HEK293 (cell line): ENCODE results near the gene MLLT3.

Experiments used
- CTCF ChIA-PET: fragments of 350-600 bp; formaldehyde crosslinking; extraction: SDS; loops from one replicate; lab custom pipeline; 2021; ENCODE audit warnings: antibody characterized with exemption; lab: Yijun Ruan, JAX
- POLR2A ChIA-PET: fragments of 300-600 bp; formaldehyde crosslinking; extraction: SDS; loops from one replicate; lab custom pipeline; 2020; ENCODE audit warnings: antibody characterized with exemption, inconsistent platforms; lab: Yijun Ruan, JAX
- H3K27ac ChIP-seq: fragments of 200-500 bp; sonication (Bioruptor generic); 2 replicates; pipeline ENCODE4 v1.5.1; 2014; ENCODE audit warnings: low read depth, low read length, control low read depth, inconsistent platforms; ENCODE audit errors: extremely low read depth
- H3K36me3 ChIP-seq, 2 experiments: fragments of 200-500 bp in 1 of 2; sonication (Bioruptor generic) in 1 of 2; 1 replicate in 1 of 2; 2 replicates in 1 of 2; pipeline ENCODE4 v1.5.1; 2014 to 2017; ENCODE audit warnings: inconsistent platforms in 2 of 2, low read length in 2 of 2; ENCODE audit not compliant: control insufficient read depth in 2 of 2, insufficient read depth in 1 of 2
- H3K4me1 ChIP-seq: fragments of 200-500 bp; sonication (Bioruptor generic); 2 replicates; pipeline ENCODE4 v1.5.1; 2014; ENCODE audit warnings: mild to moderate bottlenecking, low read length, inconsistent platforms; ENCODE audit not compliant: control insufficient read depth, insufficient read depth
- H3K4me3 ChIP-seq: 2 replicates; pipeline ENCODE4 v1.5.1; 2011; ENCODE audit warnings: low read depth, mild to moderate bottlenecking, control low read depth, low read length, moderate library complexity
- H3K9me3 ChIP-seq: fragments of 200-500 bp; sonication (Bioruptor generic); 2 replicates; pipeline ENCODE4 v1.5.1; 2014; ENCODE audit warnings: low read depth, low read length, inconsistent platforms; ENCODE audit not compliant: control insufficient read depth, insufficient read depth
- EGR2 ChIP-seq: fragments of 450-650 bp; formaldehyde crosslinking; IDR thresholded peaks from 2 replicates; pipeline ENCODE4 v1.5.1; 2016; ENCODE audit warnings: low read depth, missing biosample characterization, missing genetic modification characterization
- MYNN ChIP-seq: fragments of 450-650 bp; formaldehyde crosslinking; IDR thresholded peaks from 2 replicates; pipeline ENCODE4 v1.5.1; 2016; ENCODE audit warnings: missing biosample characterization, missing genetic modification characterization, borderline replicate concordance
- ZIC2 ChIP-seq: fragments of 450-650 bp; formaldehyde crosslinking; IDR thresholded peaks from 2 replicates; pipeline ENCODE4 v1.5.1; 2016; ENCODE audit warnings: missing biosample characterization, missing genetic modification characterization
- ZNF10 ChIP-seq: fragments of 450-650 bp; formaldehyde crosslinking; IDR thresholded peaks from 2 replicates; pipeline ENCODE4 v1.5.1; 2017; ENCODE audit warnings: missing biosample characterization, missing genetic modification characterization
- ZNF140 ChIP-seq: fragments of 450-650 bp; formaldehyde crosslinking; IDR thresholded peaks from 2 replicates; pipeline ENCODE4 v1.5.1; 2016; ENCODE audit warnings: missing biosample characterization, missing genetic modification characterization
- ZNF155 ChIP-seq: fragments of 450-650 bp; formaldehyde crosslinking; IDR thresholded peaks from 2 replicates; pipeline ENCODE4 v1.5.1; 2016; ENCODE audit warnings: missing biosample characterization, missing genetic modification characterization
- ZNF16 ChIP-seq: fragments of 450-650 bp; formaldehyde crosslinking; IDR thresholded peaks from 2 replicates; pipeline ENCODE4 v1.5.1; 2016; ENCODE audit warnings: low read depth, missing biosample characterization, missing genetic modification characterization
- ZNF211 ChIP-seq: fragments of 450-650 bp; formaldehyde crosslinking; IDR thresholded peaks from 2 replicates; pipeline ENCODE4 v1.5.1; 2016; ENCODE audit warnings: low read depth, missing biosample characterization, missing genetic modification characterization
- ZNF223 ChIP-seq: fragments of 450-650 bp; formaldehyde crosslinking; IDR thresholded peaks from 2 replicates; pipeline ENCODE4 v1.5.1; 2016; ENCODE audit warnings: missing biosample characterization, missing genetic modification characterization
- ZNF274 ChIP-seq, 2 experiments: fragments of 200-500 bp in 1 of 2; fragments of 450-650 bp in 1 of 2; sonication (Bioruptor generic) in 1 of 2; formaldehyde crosslinking in 1 of 2; IDR thresholded peaks; 2 replicates each; pipeline versions ENCODE4 v1.5.1 to v1.6.1; 2014 to 2016; ENCODE audit warnings: borderline replicate concordance in 1 of 2, inconsistent platforms in 1 of 2, low read length in 1 of 2, missing biosample characterization in 1 of 2, missing genetic modification characterization in 1 of 2
- ZNF280C ChIP-seq: fragments of 450-650 bp; formaldehyde crosslinking; IDR thresholded peaks from 2 replicates; pipeline ENCODE4 v1.5.1; 2016; ENCODE audit warnings: missing biosample characterization, missing genetic modification characterization
- ZNF341 ChIP-seq: fragments of 450-650 bp; formaldehyde crosslinking; IDR thresholded peaks from 2 replicates; pipeline ENCODE4; 2016; ENCODE audit warnings: low read depth, missing biosample characterization, missing genetic modification characterization
- ZNF530 ChIP-seq: fragments of 450-650 bp; formaldehyde crosslinking; IDR thresholded peaks from 2 replicates; pipeline ENCODE4 v1.5.1; 2016; ENCODE audit warnings: low read depth, missing biosample characterization, missing genetic modification characterization
- ZNF560 ChIP-seq: fragments of 450-650 bp; formaldehyde crosslinking; IDR thresholded peaks from 2 replicates; pipeline ENCODE4 v1.5.1; 2017; ENCODE audit warnings: missing biosample characterization, missing genetic modification characterization, borderline replicate concordance
- ZNF561 ChIP-seq: fragments of 450-650 bp; IDR thresholded peaks from 2 replicates; pipeline ENCODE4 v1.5.1; 2018; ENCODE audit warnings: missing biosample characterization, missing genetic modification characterization, borderline replicate concordance
- ZNF580 ChIP-seq: fragments of 450-650 bp; formaldehyde crosslinking; IDR thresholded peaks from 2 replicates; pipeline ENCODE4 v1.5.1; 2016; ENCODE audit warnings: missing biosample characterization, missing genetic modification characterization
- ZNF585B ChIP-seq: fragments of 450-650 bp; formaldehyde crosslinking; IDR thresholded peaks from 2 replicates; pipeline ENCODE4 v1.5.1; 2016; ENCODE audit warnings: missing biosample characterization, missing genetic modification characterization
- ZNF610 ChIP-seq: fragments of 450-650 bp; formaldehyde crosslinking; IDR thresholded peaks from 2 replicates; pipeline ENCODE4 v1.5.1; 2016; ENCODE audit warnings: missing biosample characterization, missing genetic modification characterization, borderline replicate concordance
- ZNF623 ChIP-seq: fragments of 450-650 bp; formaldehyde crosslinking; IDR thresholded peaks from 2 replicates; pipeline ENCODE4 v1.5.1; 2016; ENCODE audit warnings: missing biosample characterization, missing genetic modification characterization
- ZNF629 ChIP-seq: fragments of 450-650 bp; formaldehyde crosslinking; IDR thresholded peaks from 2 replicates; pipeline ENCODE4 v1.5.1; 2017; ENCODE audit warnings: missing biosample characterization, missing genetic modification characterization
- ZNF707 ChIP-seq: fragments of 450-650 bp; formaldehyde crosslinking; IDR thresholded peaks from 2 replicates; pipeline ENCODE4 v1.5.1; 2016; ENCODE audit warnings: missing biosample characterization, missing genetic modification characterization
- ZNF791 ChIP-seq: fragments of 450-650 bp; formaldehyde crosslinking; IDR thresholded peaks from 2 replicates; pipeline ENCODE4 v1.5.1; 2016; ENCODE audit warnings: missing biosample characterization, missing genetic modification characterization
- ZNF792 ChIP-seq: fragments of 450-650 bp; formaldehyde crosslinking; IDR thresholded peaks from 2 replicates; pipeline ENCODE4 v1.5.1; 2016; ENCODE audit warnings: missing biosample characterization, missing genetic modification characterization
- TF ChIP-seq, protein P1 (sequence below): fragments of 450-650 bp; formaldehyde crosslinking; IDR thresholded peaks from 2 replicates; pipeline ENCODE4 v1.5.1; 2016; ENCODE audit warnings: missing biosample characterization, missing genetic modification characterization
- TF ChIP-seq, protein P2 (sequence below): fragments of 450-650 bp; formaldehyde crosslinking; IDR thresholded peaks from 2 replicates; pipeline ENCODE4 v1.5.1; 2017; ENCODE audit warnings: missing biosample characterization, missing genetic modification characterization
- TF ChIP-seq, protein P3 (sequence below): fragments of 450-650 bp; formaldehyde crosslinking; conservative IDR thresholded peaks from 2 replicates; pipeline ENCODE4 v1.5.1; 2016; ENCODE audit warnings: low read depth, missing biosample characterization, missing genetic modification characterization

MLLT3 gene

DNA sequence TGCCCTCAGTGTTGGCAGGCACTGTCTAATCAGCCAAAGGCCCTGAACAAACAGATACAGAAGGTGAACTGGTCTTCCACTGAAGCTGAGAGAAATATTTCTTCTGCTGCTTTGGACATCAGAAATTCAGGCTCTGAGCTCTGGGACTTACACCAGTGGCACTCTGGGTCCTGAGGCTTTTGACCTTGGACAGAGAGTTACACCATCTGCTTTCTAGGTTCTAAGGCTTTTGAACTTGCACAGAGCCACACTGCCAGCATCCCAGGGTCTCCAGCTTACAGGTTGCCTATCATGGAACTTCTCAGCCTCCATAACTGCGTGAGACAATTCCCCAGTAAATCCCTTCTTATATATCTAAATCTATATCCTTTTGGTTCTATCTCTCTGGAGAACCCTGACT, 326.7 kb downstream of the MLLT3 start:
- TF ChIP-seq, protein P1, sequence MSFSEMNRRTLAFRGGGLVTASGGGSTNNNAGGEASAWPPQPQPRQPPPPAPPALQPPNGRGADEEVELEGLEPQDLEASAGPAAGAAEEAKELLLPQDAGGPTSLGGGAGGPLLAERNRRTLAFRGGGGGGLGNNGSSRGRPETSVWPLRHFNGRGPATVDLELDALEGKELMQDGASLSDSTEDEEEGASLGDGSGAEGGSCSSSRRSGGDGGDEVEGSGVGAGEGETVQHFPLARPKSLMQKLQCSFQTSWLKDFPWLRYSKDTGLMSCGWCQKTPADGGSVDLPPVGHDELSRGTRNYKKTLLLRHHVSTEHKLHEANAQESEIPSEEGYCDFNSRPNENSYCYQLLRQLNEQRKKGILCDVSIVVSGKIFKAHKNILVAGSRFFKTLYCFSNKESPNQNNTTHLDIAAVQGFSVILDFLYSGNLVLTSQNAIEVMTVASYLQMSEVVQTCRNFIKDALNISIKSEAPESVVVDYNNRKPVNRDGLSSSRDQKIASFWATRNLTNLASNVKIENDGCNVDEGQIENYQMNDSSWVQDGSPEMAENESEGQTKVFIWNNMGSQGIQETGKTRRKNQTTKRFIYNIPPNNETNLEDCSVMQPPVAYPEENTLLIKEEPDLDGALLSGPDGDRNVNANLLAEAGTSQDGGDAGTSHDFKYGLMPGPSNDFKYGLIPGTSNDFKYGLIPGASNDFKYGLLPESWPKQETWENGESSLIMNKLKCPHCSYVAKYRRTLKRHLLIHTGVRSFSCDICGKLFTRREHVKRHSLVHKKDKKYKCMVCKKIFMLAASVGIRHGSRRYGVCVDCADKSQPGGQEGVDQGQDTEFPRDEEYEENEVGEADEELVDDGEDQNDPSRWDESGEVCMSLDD: no peak
- TF ChIP-seq ZNF561 (no peak), ZNF629 (no peak), ZNF560 (tag by site-specific recombination) (no peak), ZNF10 (tag by site-specific recombination) (no peak), ZNF280C (tag by site-specific recombination) (no peak), EGR2 (tag by site-specific recombination) (no peak), ZNF792 (no peak), ZNF341 (no peak), ZNF707 (tag by site-specific recombination) (no peak), ZNF274 (IDR thresholded peaks at IDR 0.05; ENCODE audit: low read length) (no peak), ZNF274 (tag by site-specific recombination; IDR thresholded peaks at IDR 0.05; ENCODE audit: borderline replicate concordance) (no peak), ZNF223 (tag by site-specific recombination) (no peak)
- TF ChIP-seq, protein P2, sequence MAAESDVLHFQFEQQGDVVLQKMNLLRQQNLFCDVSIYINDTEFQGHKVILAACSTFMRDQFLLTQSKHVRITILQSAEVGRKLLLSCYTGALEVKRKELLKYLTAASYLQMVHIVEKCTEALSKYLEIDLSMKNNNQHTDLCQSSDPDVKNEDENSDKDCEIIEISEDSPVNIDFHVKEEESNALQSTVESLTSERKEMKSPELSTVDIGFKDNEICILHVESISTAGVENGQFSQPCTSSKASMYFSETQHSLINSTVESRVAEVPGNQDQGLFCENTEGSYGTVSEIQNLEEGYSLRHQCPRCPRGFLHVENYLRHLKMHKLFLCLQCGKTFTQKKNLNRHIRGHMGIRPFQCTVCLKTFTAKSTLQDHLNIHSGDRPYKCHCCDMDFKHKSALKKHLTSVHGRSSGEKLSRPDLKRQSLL (tag by site-specific recombination): no peak
- TF ChIP-seq, protein P3, sequence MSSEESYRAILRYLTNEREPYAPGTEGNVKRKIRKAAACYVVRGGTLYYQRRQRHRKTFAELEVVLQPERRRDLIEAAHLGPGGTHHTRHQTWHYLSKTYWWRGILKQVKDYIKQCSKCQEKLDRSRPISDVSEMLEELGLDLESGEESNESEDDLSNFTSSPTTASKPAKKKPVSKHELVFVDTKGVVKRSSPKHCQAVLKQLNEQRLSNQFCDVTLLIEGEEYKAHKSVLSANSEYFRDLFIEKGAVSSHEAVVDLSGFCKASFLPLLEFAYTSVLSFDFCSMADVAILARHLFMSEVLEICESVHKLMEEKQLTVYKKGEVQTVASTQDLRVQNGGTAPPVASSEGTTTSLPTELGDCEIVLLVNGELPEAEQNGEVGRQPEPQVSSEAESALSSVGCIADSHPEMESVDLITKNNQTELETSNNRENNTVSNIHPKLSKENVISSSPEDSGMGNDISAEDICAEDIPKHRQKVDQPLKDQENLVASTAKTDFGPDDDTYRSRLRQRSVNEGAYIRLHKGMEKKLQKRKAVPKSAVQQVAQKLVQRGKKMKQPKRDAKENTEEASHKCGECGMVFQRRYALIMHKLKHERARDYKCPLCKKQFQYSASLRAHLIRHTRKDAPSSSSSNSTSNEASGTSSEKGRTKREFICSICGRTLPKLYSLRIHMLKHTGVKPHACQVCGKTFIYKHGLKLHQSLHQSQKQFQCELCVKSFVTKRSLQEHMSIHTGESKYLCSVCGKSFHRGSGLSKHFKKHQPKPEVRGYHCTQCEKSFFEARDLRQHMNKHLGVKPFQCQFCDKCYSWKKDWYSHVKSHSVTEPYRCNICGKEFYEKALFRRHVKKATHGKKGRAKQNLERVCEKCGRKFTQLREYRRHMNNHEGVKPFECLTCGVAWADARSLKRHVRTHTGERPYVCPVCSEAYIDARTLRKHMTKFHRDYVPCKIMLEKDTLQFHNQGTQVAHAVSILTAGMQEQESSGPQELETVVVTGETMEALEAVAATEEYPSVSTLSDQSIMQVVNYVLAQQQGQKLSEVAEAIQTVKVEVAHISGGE (tag by site-specific recombination): no peak
- POLR2A ChIA-PET: no interaction called here
- Histone ChIP-seq H3K36me3 (no peaks in the 10 kb centered on the region), H3K9me3 (no peaks in the 10 kb centered on the region), H3K4me3 (no peak overlapping the region), H3K4me1 (no peaks in the 10 kb centered on the region), H3K27ac (no peak overlapping the region)
- CTCF ChIA-PET: interaction anchor here (0.6 kb wide), 1 partner anchor 803 kb away, joined by 3 read pairs; no protein-coding TSS in a partner anchor

GRCh38 chr9:20294046-20294750, 328.1 kb downstream of the MLLT3 start:
- H3K27ac ChIP-seq: no peak overlapping the region
- CTCF ChIA-PET: interaction anchor here (0.7 kb wide), 1 partner anchor 331 kb away, joined by 3 read pairs; no protein-coding TSS in a partner anchor
- POLR2A ChIA-PET: no interaction called here
- TF ChIP-seq ZNF16 (tag by site-specific recombination) (no peak), ZIC2 (tag by site-specific recombination) (no peak), ZNF140 (tag by site-specific recombination) (no peak), ZNF155 (tag by site-specific recombination) (no peak), ZNF211 (tag by site-specific recombination) (no peak), ZNF585B (tag by site-specific recombination) (no peak), ZNF610 (no peak), ZNF530 (tag by site-specific recombination) (no peak), ZNF791 (tag by site-specific recombination) (no peak), MYNN (tag by site-specific recombination) (no peak), ZNF580 (tag by site-specific recombination) (no peak), ZNF623 (no peak)

More at GRCh38 chr9:20294046-20294750, 328.1 kb downstream of the MLLT3 start:
- Histone ChIP-seq H3K9me3 (no peaks in the 10 kb centered on the region), H3K4me1 (no peaks in the 10 kb centered on the region), H3K4me3 (no peak overlapping the region), H3K36me3 (no peaks in the 10 kb centered on the region)
